Measurements from ENCODE around the gene CARTPT.

DNA sequence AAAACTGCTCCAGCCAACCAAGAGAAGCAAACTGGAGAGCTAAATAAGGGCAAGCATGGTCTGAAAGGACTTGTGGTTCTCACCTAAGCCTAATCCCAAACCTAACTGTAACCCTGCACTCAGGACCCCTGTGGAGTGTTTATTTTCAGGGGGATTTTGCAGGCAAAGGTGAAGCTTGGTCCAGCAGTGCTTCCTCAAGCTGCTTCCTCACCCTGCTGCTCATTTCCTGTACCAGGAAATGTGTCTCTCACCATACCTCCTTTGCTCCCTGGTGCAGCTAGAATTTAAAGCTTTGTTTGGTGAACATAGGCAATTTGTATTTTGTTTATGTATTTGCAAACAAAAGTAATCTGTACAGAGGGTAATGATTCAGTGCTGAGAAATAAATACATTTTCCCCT lies 50.2 kb downstream of the CARTPT start:
- TF ChIP-seq, protein P1, sequence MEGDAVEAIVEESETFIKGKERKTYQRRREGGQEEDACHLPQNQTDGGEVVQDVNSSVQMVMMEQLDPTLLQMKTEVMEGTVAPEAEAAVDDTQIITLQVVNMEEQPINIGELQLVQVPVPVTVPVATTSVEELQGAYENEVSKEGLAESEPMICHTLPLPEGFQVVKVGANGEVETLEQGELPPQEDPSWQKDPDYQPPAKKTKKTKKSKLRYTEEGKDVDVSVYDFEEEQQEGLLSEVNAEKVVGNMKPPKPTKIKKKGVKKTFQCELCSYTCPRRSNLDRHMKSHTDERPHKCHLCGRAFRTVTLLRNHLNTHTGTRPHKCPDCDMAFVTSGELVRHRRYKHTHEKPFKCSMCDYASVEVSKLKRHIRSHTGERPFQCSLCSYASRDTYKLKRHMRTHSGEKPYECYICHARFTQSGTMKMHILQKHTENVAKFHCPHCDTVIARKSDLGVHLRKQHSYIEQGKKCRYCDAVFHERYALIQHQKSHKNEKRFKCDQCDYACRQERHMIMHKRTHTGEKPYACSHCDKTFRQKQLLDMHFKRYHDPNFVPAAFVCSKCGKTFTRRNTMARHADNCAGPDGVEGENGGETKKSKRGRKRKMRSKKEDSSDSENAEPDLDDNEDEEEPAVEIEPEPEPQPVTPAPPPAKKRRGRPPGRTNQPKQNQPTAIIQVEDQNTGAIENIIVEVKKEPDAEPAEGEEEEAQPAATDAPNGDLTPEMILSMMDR (IDR thresholded peaks at IDR 0.05; ENCODE audit: poor library complexity) = no peak
- no peak for TF ChIP-seq EZH2 (IDR thresholded peaks at IDR 0.05; ENCODE audit: borderline replicate concordance)

All from hepatocyte (in vitro differentiated cells).